HepG2 (cell line): ENCODE results near the gene ADARB2. TPM values are rescaled to one million over a fixed set of nuclear protein-coding genes. Genes with fewer than 3 reads are reported as not detected.

ENCODE experiments used
- ATAC-seq: fragments of 200-7000 bp; cut with Tn5 transposase; 3 replicates; pipeline ENCODE4 v1.9.1; 2020; ENCODE audit warnings: mild to moderate bottlenecking, moderate library complexity
- BruUV-seq: library from RNA; stranded (reverse); fragments of 400-500 nt; replicated peaks from 2 replicates; lab custom pipeline; 2021; lab: Mats Ljungman, UMichigan
- CTCF ChIA-PET: fragments of 300-600 bp; formaldehyde crosslinking; extraction: SDS; loops from one replicate; lab custom pipeline; 2021; ENCODE audit warnings: low total read pairs, inconsistent platforms, low intra/inter-chr PET ratio; lab: Yijun Ruan, JAX
- POLR2A ChIA-PET: fragments of 350-600 bp; sonication (Branson Sonifier 250); formaldehyde crosslinking; loops from one replicate; lab custom pipeline; 2020; ENCODE audit warnings: antibody characterized with exemption, inconsistent platforms; lab: Yijun Ruan, JAX
- DNase-seq: peaks from one replicate; pipeline ENCODE4 v3.0.0-alpha.2; 2015; ENCODE audit warnings: low spot score
- FAIRE-seq: peaks from 3 replicates; lab custom pipeline; 2011; peaks lifted over from hg19 to GRCh38; lab: Jason Lieb, UNC
- H2AFZ ChIP-seq: one replicate; pipeline ENCODE4 v1.6.1; 2011; ENCODE audit warnings: low read length, inconsistent platforms
- H3K27ac ChIP-seq: fragments of 300-600 bp; 3 replicates; pipeline ENCODE4 v1.8.0; 2011; ENCODE audit warnings: mixed run types, mild to moderate bottlenecking, mixed read lengths, low read length, inconsistent platforms; ENCODE audit not compliant: insufficient read depth; ENCODE audit errors: extremely low read length
- H3K27me3 ChIP-seq, 2 experiments: fragments of 200-600 bp in 1 of 2; 2 replicates in 1 of 2; 3 replicates in 1 of 2; pipeline versions ENCODE4 v1.6.0 to v1.8.0; 2011; ENCODE audit warnings: low read length in 2 of 2, mild to moderate bottlenecking in 2 of 2, moderate library complexity in 2 of 2, inconsistent platforms in 1 of 2; ENCODE audit not compliant: insufficient read depth in 2 of 2, control insufficient read depth in 1 of 2
- H3K36me3 ChIP-seq, 2 experiments: fragments of 200-600 bp in 1 of 2; replicated peaks in 1 of 2; 2 replicates in 1 of 2; 3 replicates in 1 of 2; pipeline versions ENCODE4 v1.5.1 to v1.8.0; 2011; ENCODE audit warnings: low read length in 2 of 2, inconsistent platforms in 1 of 2; ENCODE audit not compliant: insufficient read depth in 2 of 2, control insufficient read depth in 1 of 2
- H3K4me1 ChIP-seq: 2 replicates; pipeline ENCODE4 v1.5.1; 2012; ENCODE audit warnings: low read length, inconsistent platforms; ENCODE audit not compliant: insufficient read depth
- H3K4me2 ChIP-seq: 2 replicates; pipeline ENCODE4 v1.6.0; 2011; ENCODE audit warnings: low read depth, low read length, inconsistent platforms
- H3K4me3 ChIP-seq, 3 experiments: fragments of 200-600 bp in 1 of 3; sonication (generic), shearing (Covaris generic) in 1 of 3; replicated peaks in 1 of 3; 2 replicates each; pipeline ENCODE4 v1.5.1; 2011 to 2016; ENCODE audit warnings: low read length in 3 of 3, inconsistent platforms in 2 of 3, low read depth in 2 of 3, mild to moderate bottlenecking in 2 of 3, control low read depth in 1 of 3, mixed read lengths in 1 of 3; ENCODE audit not compliant: insufficient read depth in 1 of 3
- H3K79me2 ChIP-seq: one replicate; pipeline ENCODE4 v1.6.1; 2011; ENCODE audit warnings: low read length, inconsistent platforms; ENCODE audit not compliant: insufficient read depth
- H3K9ac ChIP-seq: 2 replicates; pipeline ENCODE4 v1.6.0; 2011; ENCODE audit warnings: mild to moderate bottlenecking, low read depth, low read length, inconsistent platforms; ENCODE audit not compliant: insufficient read depth
- H3K9me3 ChIP-seq: 2 replicates; pipeline ENCODE4 v1.5.1; 2012; ENCODE audit warnings: mild to moderate bottlenecking, low read length
- H4K20me1 ChIP-seq: 2 replicates; pipeline ENCODE4 v1.6.0; 2011; ENCODE audit warnings: inconsistent platforms, mild to moderate bottlenecking, low read length, moderate library complexity; ENCODE audit not compliant: insufficient read depth
- ELF3 ChIP-seq: IDR thresholded peaks from 2 replicates; pipeline ENCODE4 v1.6.1; 2016; ENCODE audit warnings: missing genetic modification reagents, missing compliant biosample characterization
- HNRNPLL ChIP-seq: fragments of 200-400 bp; formaldehyde crosslinking; IDR thresholded peaks from 2 replicates; pipeline ENCODE4 v1.6.1; 2017; ENCODE audit warnings: mild to moderate bottlenecking, low read depth, low read length; ENCODE audit not compliant: poor library complexity, severe bottlenecking
- ISX ChIP-seq: sonication (generic); formaldehyde crosslinking; conservative IDR thresholded peaks from 2 replicates; pipeline ENCODE4 v1.5.0; 2020; ENCODE audit warnings: missing genetic modification reagents
- KLF9 ChIP-seq: IDR thresholded peaks from 2 replicates; pipeline ENCODE4 v1.6.1; 2016; ENCODE audit warnings: low read depth
- MEF2D ChIP-seq: sonication (generic); formaldehyde crosslinking; IDR thresholded peaks from 2 replicates; pipeline ENCODE4 v1.5.1; 2020; ENCODE audit warnings: mild to moderate bottlenecking, missing genetic modification reagents
- MIER3 ChIP-seq: IDR thresholded peaks from 2 replicates; pipeline ENCODE4 v1.6.1; 2016; ENCODE audit warnings: missing compliant biosample characterization, borderline replicate concordance
- MYC ChIP-seq: sonication (generic); formaldehyde crosslinking; IDR thresholded peaks from 2 replicates; pipeline ENCODE4 v1.9.0; 2021; ENCODE audit warnings: missing genetic modification reagents, borderline replicate concordance
- NFIB ChIP-seq: sonication (generic); formaldehyde crosslinking; IDR thresholded peaks from 2 replicates; pipeline ENCODE4 v1.9.0; 2021; ENCODE audit warnings: missing genetic modification reagents, mild to moderate bottlenecking, borderline replicate concordance
- SMYD3 ChIP-seq: sonication (generic); formaldehyde crosslinking; IDR thresholded peaks from 2 replicates; pipeline ENCODE4 v1.8.1; 2023; ENCODE audit warnings: mild to moderate bottlenecking, missing genetic modification reagents
- TEAD2 ChIP-seq: sonication (generic); formaldehyde crosslinking; IDR thresholded peaks from 2 replicates; pipeline ENCODE4 v1.9.0; 2021; ENCODE audit warnings: missing genetic modification reagents
- ZBTB2 ChIP-seq: sonication (generic); formaldehyde crosslinking; IDR thresholded peaks from 2 replicates; pipeline ENCODE4 v1.8.0; 2022; ENCODE audit warnings: low read depth, missing genetic modification reagents
- ZBTB43 ChIP-seq: sonication (generic); formaldehyde crosslinking; conservative IDR thresholded peaks from 2 replicates; pipeline ENCODE4 v1.4.0; 2020; ENCODE audit warnings: missing genetic modification reagents
- WGBS: methylation state at CpG from one replicate; pipeline ENCODE4 v1.1.6; 2017; ENCODE audit warnings: low lambda C conversion rate; 5-methylcytosine and 5-hydroxymethylcytosine counted together
- in situ Hi-C: cut with HindIII; loops from 2 replicates; pipeline ENCODE4 v1.10.0; 2017; ENCODE audit warnings: low pct_unique_long_range_greater_than_20kb; ENCODE audit not compliant: extremely low pct_ligation_motif_present
- intact Hi-C: fragments of 100-400 bp; cut with micrococcal nuclease; formaldehyde crosslinking; loops from one replicate; pipeline ENCODE4 v1.10.0; 2022; ENCODE audit not compliant: unreplicated experiment
- polyA plus RNA-seq, 8 experiments: library from polyadenylated mRNA; depleted of rRNA in 3 of 8; stranded (reverse) in 7 of 8; unstranded in 1 of 8; fragments of >200 nt; fragmentation: Illumina TruSeq in 4 of 8; extraction: Trizol in 4 of 8; gene quantifications; 2 replicates each; pipeline versions ENCODE4 v1.2.1 to v1.2.3, GENCODE V29; 2011 to 2016; ENCODE audit warnings: low read depth in 4 of 8, missing spikeins in 1 of 8, mixed read lengths in 1 of 8; ENCODE audit not compliant: insufficient read depth in 1 of 8
- total RNA-seq, 5 experiments: library from RNA; depleted of rRNA; stranded (reverse); fragments of >200 nt; fragmentation: Illumina TruSeq; extraction: Trizol; gene quantifications; 2 replicates each; pipeline ENCODE4 v1.2.3, GENCODE V29; 2016; ENCODE audit warnings: low read depth in 1 of 5
- TF ChIP-seq, protein P1 (sequence below): IDR thresholded peaks from 2 replicates; pipeline ENCODE4 v1.6.1; 2016; ENCODE audit warnings: missing biosample characterization, missing genetic modification reagents, low read depth
- TF ChIP-seq, protein P2 (sequence below): sonication (generic); formaldehyde crosslinking; IDR thresholded peaks from 2 replicates; pipeline ENCODE4 v1.4.0; 2020; ENCODE audit warnings: missing genetic modification reagents, borderline replicate concordance
- TF ChIP-seq, protein P3 (sequence below): sonication (generic); formaldehyde crosslinking; IDR thresholded peaks from 2 replicates; pipeline ENCODE4 v1.5.0; 2020; ENCODE audit warnings: mild to moderate bottlenecking, missing genetic modification reagents

Gene ADARB2
- total and polyA plus RNA-seq, 2 of the 13 experiments (the other 11 are each of a cell fraction or from before 2014, with no cell fraction given): not detected

DNA sequence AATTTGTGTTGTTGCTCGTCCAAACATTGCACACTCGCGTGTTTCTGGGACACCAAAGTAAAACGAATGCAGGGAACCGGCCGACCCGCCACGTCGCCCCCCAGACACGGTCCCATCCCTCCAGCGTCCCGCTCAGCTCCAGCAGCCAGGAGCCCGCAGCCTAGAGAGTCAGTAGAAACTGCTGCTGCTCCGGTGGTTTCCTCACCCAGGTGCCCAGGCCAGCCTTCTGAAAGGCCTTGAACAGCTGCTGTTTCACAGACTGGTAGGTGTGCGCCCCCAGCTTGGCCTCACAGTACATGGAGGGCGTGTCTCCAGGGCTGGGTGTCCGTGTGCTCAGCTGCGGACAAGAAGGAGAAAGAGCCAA lies 554.3 kb downstream of the ADARB2 start:
- Histone ChIP-seq H3K27ac (no peak overlapping the region), H3K4me1 (peaks cover 7% of the 10 kb centered on the region), H3K27me3 (peaks cover 21 to 96% of the 10 kb centered on the region in 2 experiments), H3K36me3 (no peaks in the 10 kb centered on the region), H3K4me2 (no peak overlapping the region), H3K9me3 (no peaks in the 10 kb centered on the region), H4K20me1 (no peaks in the 10 kb centered on the region), H3K4me3 (no peak overlapping the region), H3K9ac (no peak overlapping the region), H2AFZ (no peak overlapping the region), H3K79me2 (no peaks in the 10 kb centered on the region)
- FAIRE-seq (no peak), ATAC-seq (no peak; the same call in 2 of the 3 replicates), DNase-seq (no peak)
- no TSS peak for BruUV-seq
- POLR2A ChIA-PET: no interaction called here
- intact Hi-C loops (no loop called here), in situ Hi-C loops (no loop called here)
- CTCF ChIA-PET: no interaction called here
- WGBS: 29% methylated on average over 11 of the region's 18 CpGs
- TF ChIP-seq ISX: no peak
- TF ChIP-seq, protein P1, sequence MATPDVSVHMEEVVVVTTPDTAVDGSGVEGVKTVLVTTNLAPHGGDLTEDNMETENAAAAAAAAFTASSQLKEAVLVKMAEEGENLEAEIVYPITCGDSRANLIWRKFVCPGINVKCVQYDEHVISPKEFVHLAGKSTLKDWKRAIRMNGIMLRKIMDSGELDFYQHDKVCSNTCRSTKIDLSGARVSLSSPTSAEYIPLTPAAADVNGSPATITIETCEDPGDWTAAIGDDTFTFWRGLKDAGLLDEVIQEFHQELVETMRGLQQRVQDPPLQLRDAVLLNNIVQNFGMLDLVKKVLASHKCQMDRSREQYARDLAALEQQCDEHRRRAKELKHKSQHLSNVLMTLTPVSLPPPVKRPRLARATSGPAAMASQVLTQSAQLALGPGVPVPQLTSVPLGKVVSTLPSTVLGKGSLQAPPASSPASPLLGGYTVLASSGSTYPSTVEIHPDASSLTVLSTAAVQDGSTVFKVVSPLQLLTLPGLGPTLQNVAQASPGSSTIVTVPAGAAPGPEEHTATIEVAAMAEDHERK (CRISPR knock-in tag): no peak
- TF ChIP-seq KLF9 (CRISPR knock-in tag): no peak
- TF ChIP-seq SMYD3: no peak
- no peak for TF ChIP-seq NFIB (CRISPR knock-in tag)
- TF ChIP-seq MYC (CRISPR knock-in tag): no peak
- TF ChIP-seq, protein P2, sequence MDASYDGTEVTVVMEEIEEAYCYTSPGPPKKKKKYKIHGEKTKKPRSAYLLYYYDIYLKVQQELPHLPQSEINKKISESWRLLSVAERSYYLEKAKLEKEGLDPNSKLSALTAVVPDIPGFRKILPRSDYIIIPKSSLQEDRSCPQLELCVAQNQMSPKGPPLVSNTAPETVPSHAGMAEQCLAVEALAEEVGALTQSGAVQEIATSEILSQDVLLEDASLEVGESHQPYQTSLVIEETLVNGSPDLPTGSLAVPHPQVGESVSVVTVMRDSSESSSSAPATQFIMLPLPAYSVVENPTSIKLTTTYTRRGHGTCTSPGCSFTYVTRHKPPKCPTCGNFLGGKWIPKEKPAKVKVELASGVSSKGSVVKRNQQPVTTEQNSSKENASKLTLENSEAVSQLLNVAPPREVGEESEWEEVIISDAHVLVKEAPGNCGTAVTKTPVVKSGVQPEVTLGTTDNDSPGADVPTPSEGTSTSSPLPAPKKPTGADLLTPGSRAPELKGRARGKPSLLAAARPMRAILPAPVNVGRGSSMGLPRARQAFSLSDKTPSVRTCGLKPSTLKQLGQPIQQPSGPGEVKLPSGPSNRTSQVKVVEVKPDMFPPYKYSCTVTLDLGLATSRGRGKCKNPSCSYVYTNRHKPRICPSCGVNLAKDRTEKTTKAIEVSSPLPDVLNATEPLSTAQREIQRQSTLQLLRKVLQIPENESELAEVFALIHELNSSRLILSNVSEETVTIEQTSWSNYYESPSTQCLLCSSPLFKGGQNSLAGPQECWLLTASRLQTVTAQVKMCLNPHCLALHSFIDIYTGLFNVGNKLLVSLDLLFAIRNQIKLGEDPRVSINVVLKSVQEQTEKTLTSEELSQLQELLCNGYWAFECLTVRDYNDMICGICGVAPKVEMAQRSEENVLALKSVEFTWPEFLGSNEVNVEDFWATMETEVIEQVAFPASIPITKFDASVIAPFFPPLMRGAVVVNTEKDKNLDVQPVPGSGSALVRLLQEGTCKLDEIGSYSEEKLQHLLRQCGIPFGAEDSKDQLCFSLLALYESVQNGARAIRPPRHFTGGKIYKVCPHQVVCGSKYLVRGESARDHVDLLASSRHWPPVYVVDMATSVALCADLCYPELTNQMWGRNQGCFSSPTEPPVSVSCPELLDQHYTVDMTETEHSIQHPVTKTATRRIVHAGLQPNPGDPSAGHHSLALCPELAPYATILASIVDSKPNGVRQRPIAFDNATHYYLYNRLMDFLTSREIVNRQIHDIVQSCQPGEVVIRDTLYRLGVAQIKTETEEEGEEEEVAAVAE (CRISPR knock-in tag): no peak
- no peak for TF ChIP-seq ZBTB2 (CRISPR knock-in tag)
- TF ChIP-seq ELF3 (CRISPR knock-in tag): no peak
- TF ChIP-seq MEF2D (CRISPR knock-in tag): no peak
- TF ChIP-seq ZBTB43 (CRISPR knock-in tag): no peak
- TF ChIP-seq MIER3 (CRISPR knock-in tag): no peak
- TF ChIP-seq, protein P3, sequence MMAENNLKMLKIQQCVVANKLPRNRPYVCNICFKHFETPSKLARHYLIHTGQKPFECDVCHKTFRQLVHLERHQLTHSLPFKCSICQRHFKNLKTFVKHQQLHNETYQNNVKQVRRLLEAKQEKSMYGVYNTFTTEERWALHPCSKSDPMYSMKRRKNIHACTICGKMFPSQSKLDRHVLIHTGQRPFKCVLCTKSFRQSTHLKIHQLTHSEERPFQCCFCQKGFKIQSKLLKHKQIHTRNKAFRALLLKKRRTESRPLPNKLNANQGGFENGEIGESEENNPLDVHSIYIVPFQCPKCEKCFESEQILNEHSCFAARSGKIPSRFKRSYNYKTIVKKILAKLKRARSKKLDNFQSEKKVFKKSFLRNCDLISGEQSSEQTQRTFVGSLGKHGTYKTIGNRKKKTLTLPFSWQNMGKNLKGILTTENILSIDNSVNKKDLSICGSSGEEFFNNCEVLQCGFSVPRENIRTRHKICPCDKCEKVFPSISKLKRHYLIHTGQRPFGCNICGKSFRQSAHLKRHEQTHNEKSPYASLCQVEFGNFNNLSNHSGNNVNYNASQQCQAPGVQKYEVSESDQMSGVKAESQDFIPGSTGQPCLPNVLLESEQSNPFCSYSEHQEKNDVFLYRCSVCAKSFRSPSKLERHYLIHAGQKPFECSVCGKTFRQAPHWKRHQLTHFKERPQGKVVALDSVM (CRISPR knock-in tag): no peak
- TF ChIP-seq HNRNPLL: no peak
- TF ChIP-seq TEAD2 (CRISPR knock-in tag): no peak
